GM21723 (cell line): Measurements from ENCODE around the gene BNC2.

Experiments
- ATAC-seq: cut with Tn5 transposase; IDR thresholded peaks from one replicate; pipeline ENCODE4 v1.9.1; 2021; ENCODE audit warnings: mild to moderate bottlenecking, moderate library complexity; ENCODE audit not compliant: unreplicated experiment

The BNC2 gene

GRCh38 chr9:16869882-16870595, 431 bp downstream of the BNC2 start:
- ATAC-seq, result no peak

GRCh38 chr9:16869131-16869881, 1.2 kb downstream of the BNC2 start:
- no peak for ATAC-seq

- no peak for ATAC-seq
Measured at GRCh38 chr9:16868701-16869100, 1.8 kb downstream of the BNC2 start.

GRCh38 chr9:16867576-16868311, 2.7 kb downstream of the BNC2 start:
- no peak for ATAC-seq

- ATAC-seq, result no peak
Measured at GRCh38 chr9:16866587-16866986, 3.9 kb downstream of the BNC2 start.

GRCh38 chr9:16864649-16865434, 5.6 kb downstream of the BNC2 start:
- no peak for ATAC-seq

- ATAC-seq, result no peak
Measured at GRCh38 chr9:16848179-16848578, 22.3 kb downstream of the BNC2 start.

GRCh38 chr9:16846986-16847385, 23.5 kb downstream of the BNC2 start:
- ATAC-seq, result no peak

GRCh38 chr9:16846367-16846766, 24.1 kb downstream of the BNC2 start:
- no peak for ATAC-seq

GRCh38 chr9:16834817-16835216, 35.7 kb downstream of the BNC2 start:
- no peak for ATAC-seq

GRCh38 chr9:16833296-16833835, 37.1 kb downstream of the BNC2 start:
- no peak for ATAC-seq

- no peak for ATAC-seq
Measured at GRCh38 chr9:16832101-16832500, 38.4 kb downstream of the BNC2 start.

- ATAC-seq, result no peak
Measured at GRCh38 chr9:16830806-16831205, 39.7 kb downstream of the BNC2 start.

GRCh38 chr9:16828340-16829281, 41.9 kb downstream of the BNC2 start:
- no peak for ATAC-seq

GRCh38 chr9:16825971-16826625, 44.4 kb downstream of the BNC2 start:
- ATAC-seq, result no peak

GRCh38 chr9:16825331-16825725, 45.1 kb downstream of the BNC2 start:
- no peak for ATAC-seq

- no peak for ATAC-seq
Measured at GRCh38 chr9:16824545-16825330, 45.7 kb downstream of the BNC2 start.

GRCh38 chr9:16823906-16824305, 46.6 kb downstream of the BNC2 start:
- no peak for ATAC-seq
